Measurements from ENCODE around the gene MAPK8IP1. TPM values are rescaled to one million over a fixed set of nuclear protein-coding genes. Genes with fewer than 3 reads are reported as not detected.
A peak's percentile ranks its signal among the peaks of the same experiment; 100 is the strongest.
"Not testable (repeated sequence)": the region's sequence is repeated elsewhere in the genome, so short reads cannot be mapped to it uniquely, and the experiment has no call there.

Gene MAPK8IP1
- polyA plus RNA-seq, 1 donor (not counting 4 experiments of a cell fraction or from before 2014, with no cell fraction given) = 0.51 TPM

DNA sequence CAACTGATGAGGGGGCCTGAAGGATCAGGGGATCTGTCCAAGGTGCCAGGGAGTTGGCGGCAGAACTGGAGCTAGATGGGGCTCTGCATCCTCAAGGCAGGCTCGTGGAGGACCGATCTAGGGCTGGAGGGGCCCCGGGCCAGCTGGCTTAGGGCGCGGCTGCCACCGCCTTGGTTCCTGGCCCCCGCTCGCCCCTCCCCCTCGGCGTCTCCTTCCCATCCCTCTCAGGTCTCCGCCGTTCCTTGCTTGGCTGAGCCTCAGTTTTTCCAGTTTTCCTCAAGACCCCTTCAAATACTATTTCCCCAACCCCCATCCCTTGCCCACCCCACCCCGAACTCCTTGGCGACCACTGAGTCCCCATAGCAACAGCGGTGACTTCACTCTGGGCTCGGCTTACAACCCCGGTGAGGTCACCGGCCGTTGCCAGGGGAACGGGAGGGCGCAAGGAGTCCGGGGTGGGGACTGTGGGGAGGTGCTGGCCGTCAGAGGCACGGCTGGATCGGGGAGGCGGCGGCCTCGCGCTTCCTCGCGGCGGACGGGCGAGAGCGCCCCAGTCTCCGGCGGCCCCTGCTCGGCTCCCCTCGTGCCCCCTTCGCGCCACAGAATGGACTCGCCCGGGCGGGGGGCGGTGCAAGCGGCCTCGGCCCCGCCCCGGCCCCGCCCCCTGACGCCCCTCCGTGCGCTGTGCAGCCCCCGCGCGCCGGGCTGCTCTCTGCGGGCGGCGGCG, 14.2 kb downstream of the MAPK8IP1 start:
- Histone ChIP-seq H3K79me2 (ENCODE audit: control insufficient read depth, insufficient read depth, low read length) (no peaks in the 10 kb centered on the region), H3K9ac (ENCODE audit: control insufficient read depth, extremely low read depth, insufficient read depth, low read length) (peak overlapping the region; percentile 52), H3K4me2 (ENCODE audit: control insufficient read depth, extremely low read depth, insufficient read depth, low read depth, low read length) (peak overlapping the region; percentile 62), H2AFZ (ENCODE audit: control insufficient read depth, low read length) (peak overlapping the region; percentile 67), H3K4me1 (ENCODE audit: control insufficient read depth, extremely low read depth, insufficient read depth, low read length) (peaks cover 7% of the 10 kb centered on the region), H3K27me3 (ENCODE audit: control insufficient read depth, extremely low read depth, insufficient read depth, low read length) (peaks cover 32% of the 10 kb centered on the region), H3K36me3 (ENCODE audit: control insufficient read depth in 2 of 2, extremely low read depth in 1 of 2, insufficient read depth in 2 of 2, low read length in 2 of 2) (no peaks in the 10 kb centered on the region), H4K20me1 (ENCODE audit: control insufficient read depth, extremely low read depth, insufficient read depth, low read length) (no peaks in the 10 kb centered on the region), H3K27ac (ENCODE audit: control insufficient read depth, insufficient read depth, low read length) (no peak overlapping the region), H3K4me3 (ENCODE audit: control insufficient read depth in 2 of 3, extremely low read depth in 1 of 3, insufficient read depth in 2 of 3, low read depth in 1 of 3, low read length in 3 of 3) (peak overlapping the region; percentile 40 to 52 (median 45)), H3K9me1 (ENCODE audit: control insufficient read depth, extremely low read depth, insufficient read depth, low read length) (no peaks in the 10 kb centered on the region), H3K9me3 (ENCODE audit: control insufficient read depth, low read depth, low read length) (no peaks in the 10 kb centered on the region)
- TF ChIP-seq EZH2 (IDR thresholded peaks at IDR 0.05; ENCODE audit: low read length) = no peak
- TF ChIP-seq, protein P1, sequence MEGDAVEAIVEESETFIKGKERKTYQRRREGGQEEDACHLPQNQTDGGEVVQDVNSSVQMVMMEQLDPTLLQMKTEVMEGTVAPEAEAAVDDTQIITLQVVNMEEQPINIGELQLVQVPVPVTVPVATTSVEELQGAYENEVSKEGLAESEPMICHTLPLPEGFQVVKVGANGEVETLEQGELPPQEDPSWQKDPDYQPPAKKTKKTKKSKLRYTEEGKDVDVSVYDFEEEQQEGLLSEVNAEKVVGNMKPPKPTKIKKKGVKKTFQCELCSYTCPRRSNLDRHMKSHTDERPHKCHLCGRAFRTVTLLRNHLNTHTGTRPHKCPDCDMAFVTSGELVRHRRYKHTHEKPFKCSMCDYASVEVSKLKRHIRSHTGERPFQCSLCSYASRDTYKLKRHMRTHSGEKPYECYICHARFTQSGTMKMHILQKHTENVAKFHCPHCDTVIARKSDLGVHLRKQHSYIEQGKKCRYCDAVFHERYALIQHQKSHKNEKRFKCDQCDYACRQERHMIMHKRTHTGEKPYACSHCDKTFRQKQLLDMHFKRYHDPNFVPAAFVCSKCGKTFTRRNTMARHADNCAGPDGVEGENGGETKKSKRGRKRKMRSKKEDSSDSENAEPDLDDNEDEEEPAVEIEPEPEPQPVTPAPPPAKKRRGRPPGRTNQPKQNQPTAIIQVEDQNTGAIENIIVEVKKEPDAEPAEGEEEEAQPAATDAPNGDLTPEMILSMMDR (optimal IDR thresholded peaks at IDR 0.05 in 1 of 3, IDR thresholded peaks at IDR 0.05 in 1 of 3, conservative IDR thresholded peaks at IDR 0.05 in 1 of 3; ENCODE audit: extremely low read depth in 1 of 3, insufficient read depth in 2 of 3, low read length in 3 of 3) = no peak
- DNase-seq (ENCODE audit: low read depth, low spot score) = peak; percentile 41
- dilution Hi-C loops (cut with MboI; ENCODE audit: extremely low pct_ligation_motif_present, low sequenced_read_pairs) = no loop called here
- FAIRE-seq = no peak

DNA sequence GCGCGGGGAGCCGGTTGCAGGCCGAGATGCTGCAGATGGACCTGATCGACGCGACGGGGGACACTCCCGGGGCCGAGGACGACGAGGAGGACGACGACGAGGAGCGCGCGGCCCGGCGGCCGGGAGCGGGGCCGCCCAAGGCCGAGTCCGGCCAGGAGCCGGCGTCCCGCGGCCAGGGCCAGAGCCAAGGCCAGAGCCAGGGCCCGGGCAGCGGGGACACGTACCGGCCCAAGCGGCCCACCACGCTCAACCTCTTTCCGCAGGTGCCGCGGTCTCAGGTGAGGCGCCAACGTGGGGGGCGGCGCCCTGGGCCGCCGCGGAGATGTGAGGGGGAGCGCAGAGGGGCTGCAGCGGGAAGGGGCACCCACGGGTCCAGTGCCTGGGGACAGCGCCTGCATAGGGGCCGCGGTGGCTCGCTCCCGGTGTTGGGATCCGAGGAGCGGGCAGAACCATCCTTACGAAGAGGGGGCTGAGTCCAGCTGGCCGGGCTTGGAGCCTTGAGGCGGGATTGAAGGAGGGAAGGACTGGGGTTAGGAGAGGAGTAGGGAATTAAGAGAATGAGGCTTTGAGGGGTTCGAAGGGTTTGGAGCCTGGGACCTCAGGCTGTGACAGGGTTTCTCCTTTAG, 14.8 kb downstream of the MAPK8IP1 start:
- FAIRE-seq; H3K36me3 ChIP-seq (ENCODE audit: control insufficient read depth in 2 of 2, extremely low read depth in 1 of 2, insufficient read depth in 2 of 2, low read length in 2 of 2); H3K9me1 ChIP-seq (ENCODE audit: control insufficient read depth, extremely low read depth, insufficient read depth, low read length); H3K9me3 ChIP-seq (ENCODE audit: control insufficient read depth, low read depth, low read length); H3K9ac ChIP-seq (ENCODE audit: control insufficient read depth, extremely low read depth, insufficient read depth, low read length); H3K79me2 ChIP-seq (ENCODE audit: control insufficient read depth, insufficient read depth, low read length); H2AFZ ChIP-seq (ENCODE audit: control insufficient read depth, low read length); H4K20me1 ChIP-seq (ENCODE audit: control insufficient read depth, extremely low read depth, insufficient read depth, low read length); H3K27ac ChIP-seq (ENCODE audit: control insufficient read depth, insufficient read depth, low read length); dilution Hi-C loops (cut with MboI; ENCODE audit: extremely low pct_ligation_motif_present, low sequenced_read_pairs); H3K4me1 ChIP-seq (ENCODE audit: control insufficient read depth, extremely low read depth, insufficient read depth, low read length); DNase-seq (ENCODE audit: low read depth, low spot score): not testable (repeated sequence)
- Histone ChIP-seq H3K4me3 (ENCODE audit: control insufficient read depth in 2 of 3, extremely low read depth in 1 of 3, insufficient read depth in 2 of 3, low read depth in 1 of 3, low read length in 3 of 3) (peak overlapping the region; percentile 33 to 52 (median 40)), H3K4me2 (ENCODE audit: control insufficient read depth, extremely low read depth, insufficient read depth, low read depth, low read length) (peak overlapping the region; percentile 62), H3K27me3 (ENCODE audit: control insufficient read depth, extremely low read depth, insufficient read depth, low read length) (peaks cover 32% of the 10 kb centered on the region)
- TF ChIP-seq EZH2 (IDR thresholded peaks at IDR 0.05; ENCODE audit: low read length) = peak; percentile 47

Measured in keratinocyte (primary cell).